GM19043 (cell line): ENCODE measurements around the gene KLHDC9.

ENCODE experiments used
- ATAC-seq: cut with Tn5 transposase; IDR thresholded peaks from one replicate; pipeline ENCODE4 v1.9.1; 2021; ENCODE audit warnings: low read depth; ENCODE audit not compliant: unreplicated experiment

Gene KLHDC9

GRCh38 chr1:161074676-161075368, 23.3 kb upstream of the KLHDC9 start:
- no peak for ATAC-seq

- ATAC-seq = no peak
Measured at GRCh38 chr1:161076410-161076809, 21.8 kb upstream of the KLHDC9 start.

- ATAC-seq = no peak
Measured at GRCh38 chr1:161077426-161077825, 20.7 kb upstream of the KLHDC9 start.

GRCh38 chr1:161079436-161080110, 18.6 kb upstream of the KLHDC9 start:
- ATAC-seq = no peak

DNA sequence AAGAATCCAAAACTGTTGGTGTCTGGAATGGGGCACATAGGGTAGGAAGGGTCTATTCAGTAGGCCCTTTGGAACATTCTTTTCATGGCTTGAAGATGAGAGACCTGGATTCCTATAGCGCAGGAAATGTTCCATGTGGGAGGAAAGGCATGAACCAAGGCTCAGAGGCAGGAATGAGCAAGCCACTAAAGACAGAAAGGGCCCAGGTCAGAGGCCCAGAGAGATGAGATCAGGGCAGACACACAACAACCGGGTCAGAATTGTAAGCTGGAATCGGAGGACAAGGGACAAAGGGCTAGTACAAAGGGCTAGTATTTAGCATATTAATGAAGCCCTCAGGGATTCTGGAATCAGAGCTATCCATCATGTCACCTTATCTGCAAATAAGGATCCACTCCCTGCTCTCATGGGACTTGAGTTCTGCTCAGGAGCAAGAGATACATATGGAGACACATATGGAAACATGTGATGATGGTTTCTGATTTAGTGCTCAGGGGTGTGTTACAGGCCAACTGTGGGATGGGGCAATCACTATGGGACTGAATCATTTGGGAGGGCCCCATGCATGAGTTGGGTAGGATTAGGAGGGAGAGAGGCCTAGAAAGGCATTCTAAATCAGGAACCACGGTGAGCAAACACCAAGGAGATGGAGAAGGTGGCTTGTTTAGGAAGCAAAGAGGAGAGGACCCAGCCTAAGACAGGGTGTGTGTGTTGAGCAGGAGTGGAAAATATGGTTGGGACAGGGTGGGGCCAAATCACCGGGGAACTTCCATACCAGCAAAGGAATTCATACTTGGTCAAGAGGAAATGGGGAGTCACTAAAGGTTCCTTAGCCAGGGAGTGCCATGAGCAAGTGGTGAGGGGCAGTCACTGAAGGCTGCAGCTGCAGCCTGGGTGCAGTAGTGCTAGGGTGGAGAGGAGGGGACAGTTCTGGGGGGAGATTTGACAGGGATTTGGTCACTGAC, 17.4 kb upstream of the KLHDC9 start:
- ATAC-seq = no peak

GRCh38 chr1:161081519-161081918, 16.6 kb upstream of the KLHDC9 start:
- ATAC-seq = no peak

GRCh38 chr1:161082483-161082882, 15.7 kb upstream of the KLHDC9 start:
- no peak for ATAC-seq

- no peak for ATAC-seq
Measured at GRCh38 chr1:161082996-161083747, 15.0 kb upstream of the KLHDC9 start.

- ATAC-seq = no peak
Measured at GRCh38 chr1:161083748-161084596, 14.2 kb upstream of the KLHDC9 start.

DNA sequence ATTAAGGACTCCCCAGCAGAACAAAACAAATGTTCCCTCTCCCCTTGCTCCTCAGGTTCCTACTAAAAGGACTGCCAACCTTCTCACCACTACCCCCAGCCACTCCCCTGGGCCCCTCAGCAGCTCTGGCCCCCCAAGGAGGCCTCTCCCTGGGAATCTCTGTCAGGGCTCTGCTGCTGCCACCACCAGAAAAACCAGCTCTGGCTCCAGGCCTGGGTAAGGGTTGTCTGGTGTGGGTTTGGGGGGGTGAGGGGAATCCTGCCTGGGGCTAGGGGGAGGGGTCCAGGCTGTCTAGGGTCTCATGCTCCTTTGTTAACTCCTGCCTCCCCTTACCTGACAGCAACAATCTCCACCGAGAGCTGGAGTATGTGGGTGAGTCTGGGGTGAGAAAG, 13.6 kb upstream of the KLHDC9 start:
- ATAC-seq = no peak

- no peak for ATAC-seq
Measured at GRCh38 chr1:161085165-161085564, 13.0 kb upstream of the KLHDC9 start.

- no peak for ATAC-seq
Measured at GRCh38 chr1:161086457-161086856, 11.7 kb upstream of the KLHDC9 start.

DNA sequence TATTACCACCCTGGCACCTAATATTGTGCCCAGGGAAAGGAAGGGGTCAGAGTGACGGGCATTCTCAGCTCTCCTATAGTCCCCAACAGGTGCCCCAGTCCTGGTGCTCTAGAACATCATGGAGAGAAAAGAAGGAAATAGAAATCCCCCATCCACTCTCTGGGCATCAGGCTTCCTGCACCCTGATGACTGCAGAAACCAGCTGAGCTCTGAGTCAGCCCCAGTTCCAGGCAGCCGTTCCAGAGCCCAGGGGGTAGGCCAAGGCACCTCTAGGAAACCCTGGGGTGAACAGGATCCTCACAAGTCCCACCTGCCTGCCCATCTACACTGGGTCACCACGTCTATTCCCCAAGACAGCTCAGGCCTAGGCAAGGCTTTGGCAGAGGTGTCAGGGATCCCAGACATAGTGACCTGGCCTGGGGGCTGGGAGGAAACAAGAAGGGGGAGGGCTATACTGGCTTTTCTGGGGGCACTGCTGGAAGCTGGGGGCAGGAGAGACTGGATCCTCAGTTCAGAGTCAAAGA, 9.5 kb upstream of the KLHDC9 start:
- ATAC-seq = no peak

- ATAC-seq = no peak
Measured at GRCh38 chr1:161089251-161089924, 8.8 kb upstream of the KLHDC9 start, which contains the start of gene NECTIN4. Gene NECTIN4, minus strand, starts transcription at chr1:161089558. Its CDS starts 262 bp downstream, at chr1:161089296.

DNA sequence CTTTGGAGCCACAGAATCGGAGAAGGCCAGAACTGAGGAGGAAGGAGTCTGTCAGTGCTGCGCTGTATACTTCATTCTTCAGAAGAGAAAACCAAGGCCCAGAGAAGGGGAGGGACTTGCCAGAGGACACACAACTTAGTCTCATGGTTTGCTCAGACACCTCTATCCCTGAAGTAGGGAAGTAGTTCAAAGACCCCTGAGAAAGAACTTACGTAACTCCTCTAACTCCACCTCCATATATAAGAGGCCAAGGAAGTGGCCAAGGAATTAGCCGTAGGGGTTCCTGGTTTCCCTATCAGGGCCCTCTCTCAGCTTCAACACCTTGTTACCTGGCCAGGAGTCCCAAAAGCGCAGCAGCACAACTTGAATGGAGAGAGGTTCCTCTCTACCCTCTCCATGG, 8.2 kb upstream of the KLHDC9 start:
- no peak for ATAC-seq

DNA sequence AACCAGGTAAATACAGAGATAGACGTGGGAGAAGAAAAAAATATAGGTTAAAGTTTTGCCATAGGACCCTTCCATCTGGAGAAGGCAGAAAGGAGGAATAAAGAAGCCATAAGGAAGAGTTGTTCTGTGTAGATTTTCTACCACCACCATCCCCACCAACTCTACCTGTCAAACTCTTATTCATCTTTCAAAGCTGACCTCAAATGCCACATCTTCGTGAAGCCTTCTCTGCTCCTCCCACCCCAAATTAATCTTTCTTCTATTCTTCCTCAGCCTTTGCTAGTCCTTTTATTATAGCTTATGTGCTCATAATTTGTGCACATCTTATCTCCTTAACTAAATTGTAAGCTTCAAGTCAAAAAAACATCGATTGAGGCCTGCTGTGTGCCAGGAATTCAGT, 7.5 kb upstream of the KLHDC9 start:
- ATAC-seq = no peak

- no peak for ATAC-seq
Measured at GRCh38 chr1:161091093-161091492, 7.1 kb upstream of the KLHDC9 start.

- no peak for ATAC-seq
Measured at GRCh38 chr1:161091796-161092507, 6.2 kb upstream of the KLHDC9 start.
